Endothelial cell of umbilical vein (primary cell): ENCODE data around the gene SEC22A.

ENCODE experiments used
- GATA2 ChIP-seq: IDR thresholded peaks from 2 replicates; pipeline ENCODE4 v1.7.0; 2011; ENCODE audit warnings: low read depth, mild to moderate bottlenecking, moderate library complexity, mixed read lengths, low read length; ENCODE audit not compliant: insufficient read length, insufficient read depth
- JUN ChIP-seq: IDR thresholded peaks from 2 replicates; pipeline ENCODE4 v1.6.1; 2011; ENCODE audit warnings: borderline replicate concordance, low read depth; ENCODE audit not compliant: insufficient read length, insufficient read depth
- MYC ChIP-seq: IDR thresholded peaks from one replicate; pipeline ENCODE4 v1.6.1; 2011; ENCODE audit warnings: mild to moderate bottlenecking, low read depth, low read length
- POLR2A ChIP-seq: IDR thresholded peaks from 2 replicates; pipeline ENCODE4 v1.6.1; 2012; ENCODE audit warnings: low read depth, mild to moderate bottlenecking, control low read depth, low read length
- POLR2AphosphoS5 ChIP-seq: IDR thresholded peaks from 2 replicates; pipeline ENCODE4 v1.6.1; 2012; ENCODE audit warnings: low read depth, mild to moderate bottlenecking, control low read depth, low read length, moderate library complexity; ENCODE audit not compliant: insufficient read depth
- TF ChIP-seq, protein P1 (sequence below), 2 donors: IDR thresholded peaks; 1 replicate in 1 of 2; 2 replicates in 1 of 2; pipeline ENCODE4 v1.5.1; 2011; ENCODE audit warnings: low read length in 2 of 2, mild to moderate bottlenecking in 2 of 2, moderate library complexity in 2 of 2, control low read depth in 1 of 2, inconsistent platforms in 1 of 2, low read depth in 1 of 2; ENCODE audit not compliant: insufficient read depth in 1 of 2; ENCODE audit errors: extremely low read depth in 1 of 2
- TF ChIP-seq, protein P2 (sequence below): IDR thresholded peaks from 2 replicates; pipeline ENCODE4 v1.6.1; 2011; ENCODE audit not compliant: insufficient read depth, insufficient read length

DNA sequence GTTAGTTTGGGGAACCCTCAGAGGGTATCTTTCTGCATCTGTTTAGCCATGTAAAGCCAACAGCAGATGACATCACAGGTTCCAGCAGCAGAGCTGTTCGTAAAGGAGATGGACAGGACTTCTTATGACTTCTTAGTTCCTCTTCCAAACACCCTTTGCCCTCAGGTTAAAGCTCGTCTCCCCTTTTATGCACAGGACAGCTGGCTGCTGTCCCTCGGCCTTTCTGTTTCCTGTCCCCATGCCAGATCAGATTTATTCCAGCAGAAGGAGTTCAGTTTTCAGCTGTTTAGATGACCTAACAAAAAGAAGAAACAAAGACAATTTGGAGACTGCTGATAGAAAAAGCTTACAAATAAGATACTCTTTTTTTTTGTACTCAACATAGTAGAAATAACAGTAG lies 45.1 kb downstream of the SEC22A start:
- TF ChIP-seq, protein P1, sequence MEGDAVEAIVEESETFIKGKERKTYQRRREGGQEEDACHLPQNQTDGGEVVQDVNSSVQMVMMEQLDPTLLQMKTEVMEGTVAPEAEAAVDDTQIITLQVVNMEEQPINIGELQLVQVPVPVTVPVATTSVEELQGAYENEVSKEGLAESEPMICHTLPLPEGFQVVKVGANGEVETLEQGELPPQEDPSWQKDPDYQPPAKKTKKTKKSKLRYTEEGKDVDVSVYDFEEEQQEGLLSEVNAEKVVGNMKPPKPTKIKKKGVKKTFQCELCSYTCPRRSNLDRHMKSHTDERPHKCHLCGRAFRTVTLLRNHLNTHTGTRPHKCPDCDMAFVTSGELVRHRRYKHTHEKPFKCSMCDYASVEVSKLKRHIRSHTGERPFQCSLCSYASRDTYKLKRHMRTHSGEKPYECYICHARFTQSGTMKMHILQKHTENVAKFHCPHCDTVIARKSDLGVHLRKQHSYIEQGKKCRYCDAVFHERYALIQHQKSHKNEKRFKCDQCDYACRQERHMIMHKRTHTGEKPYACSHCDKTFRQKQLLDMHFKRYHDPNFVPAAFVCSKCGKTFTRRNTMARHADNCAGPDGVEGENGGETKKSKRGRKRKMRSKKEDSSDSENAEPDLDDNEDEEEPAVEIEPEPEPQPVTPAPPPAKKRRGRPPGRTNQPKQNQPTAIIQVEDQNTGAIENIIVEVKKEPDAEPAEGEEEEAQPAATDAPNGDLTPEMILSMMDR (IDR thresholded peaks at IDR 0.05; ENCODE audit: extremely low read depth in 1 of 2, insufficient read depth in 1 of 2, low read depth in 1 of 2, low read length in 2 of 2): no peak
- TF ChIP-seq POLR2A: no peak
- TF ChIP-seq POLR2AphosphoS5: no peak
- no peak for TF ChIP-seq MYC
- TF ChIP-seq, protein P2, sequence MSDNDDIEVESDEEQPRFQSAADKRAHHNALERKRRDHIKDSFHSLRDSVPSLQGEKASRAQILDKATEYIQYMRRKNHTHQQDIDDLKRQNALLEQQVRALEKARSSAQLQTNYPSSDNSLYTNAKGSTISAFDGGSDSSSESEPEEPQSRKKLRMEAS: no peak
- TF ChIP-seq GATA2: no peak
- TF ChIP-seq JUN: no peak
